Muscle of leg (tissue), 11 donors: Measurements from ENCODE around the gene ADGRD2. TPM values are rescaled to one million over a fixed set of nuclear protein-coding genes. Genes with fewer than 3 reads are reported as not detected.

Experiments
- DNase-seq: peaks from one replicate; pipeline ENCODE4 v3.0.0; 2013
- H3K27ac ChIP-seq: one replicate; pipeline ENCODE4 v1.5.1; 2013; ENCODE audit warnings: mild to moderate bottlenecking, low read length, control low read depth
- H3K27me3 ChIP-seq: one replicate; pipeline ENCODE4 v1.6.1; 2013; ENCODE audit warnings: low read length; ENCODE audit not compliant: control insufficient read depth, insufficient read depth
- H3K36me3 ChIP-seq: one replicate; pipeline ENCODE4 v1.6.1; 2013; ENCODE audit warnings: low read length; ENCODE audit not compliant: control insufficient read depth, insufficient read depth
- H3K4me1 ChIP-seq: one replicate; pipeline ENCODE4 v1.6.1; 2013; ENCODE audit warnings: low read length; ENCODE audit not compliant: control insufficient read depth, insufficient read depth
- H3K4me3 ChIP-seq: one replicate; pipeline ENCODE4 v1.5.1; 2013; ENCODE audit warnings: low read length, control low read depth
- H3K9me3 ChIP-seq: replicated peaks from 2 replicates; pipeline ENCODE4 v1.6.1; 2013; ENCODE audit warnings: low read depth, low read length; ENCODE audit not compliant: control insufficient read depth
- WGBS: methylation state at CpG from one replicate; pipeline ENCODE4 v1.1.5; 2013; ENCODE audit warnings: missing lambda C conversion rate; ENCODE audit not compliant: insufficient coverage; 5-methylcytosine and 5-hydroxymethylcytosine counted together
- polyA plus RNA-seq, 8 donors: library from polyadenylated mRNA; unstranded; fragments of 120-200 nt; gene quantifications; one replicate each; pipeline versions ENCODE4 v1.2.1 to v1.2.3, GENCODE V29; 2013; ENCODE audit warnings: inconsistent platforms in 1 of 8, low replicate concordance in 1 of 8; ENCODE audit not compliant: insufficient read length in 8 of 8, insufficient read depth in 1 of 8
- total RNA-seq: library from RNA; stranded (reverse); fragments of 120-200 nt; gene quantifications from one replicate; pipeline ENCODE4 v1.2.4, GENCODE V29; 2013

Gene ADGRD2
- total and polyA plus RNA-seq, 9 donors: 0.06 to 0.25 (median 0.11) TPM; not detected in 5

DNA sequence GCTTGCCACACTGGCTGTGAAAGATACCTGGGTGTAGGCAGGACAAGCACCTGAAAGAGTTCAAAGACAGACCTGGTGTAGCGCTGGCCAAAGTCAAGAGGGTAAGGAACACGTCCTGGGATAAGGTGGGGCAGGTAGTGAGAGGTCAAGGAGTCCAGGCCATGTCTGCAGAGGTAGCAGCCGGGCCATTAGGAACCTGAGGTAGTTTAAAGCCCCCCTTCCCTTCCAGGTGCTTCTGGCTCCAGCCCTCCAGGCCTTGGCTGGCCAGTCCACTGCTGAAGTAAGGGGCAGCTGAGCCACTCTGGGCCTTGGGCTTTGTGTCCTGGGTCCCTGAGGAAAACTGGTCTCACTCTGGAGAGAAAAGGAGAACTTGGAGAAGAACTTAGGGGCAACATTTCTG is 70.9 kb downstream of the ADGRD2 start:
- Histone ChIP-seq H3K4me1 (no peaks in the 10 kb centered on the region), H3K36me3 (no peaks in the 10 kb centered on the region), H3K27ac (no peak overlapping the region), H3K9me3 (no peaks in the 10 kb centered on the region), H3K27me3 (no peaks in the 10 kb centered on the region), H3K4me3 (no peak overlapping the region)
- DNase-seq: no peak
- WGBS: 100% methylated on average over 1 of the region's 3 CpGs

DNA sequence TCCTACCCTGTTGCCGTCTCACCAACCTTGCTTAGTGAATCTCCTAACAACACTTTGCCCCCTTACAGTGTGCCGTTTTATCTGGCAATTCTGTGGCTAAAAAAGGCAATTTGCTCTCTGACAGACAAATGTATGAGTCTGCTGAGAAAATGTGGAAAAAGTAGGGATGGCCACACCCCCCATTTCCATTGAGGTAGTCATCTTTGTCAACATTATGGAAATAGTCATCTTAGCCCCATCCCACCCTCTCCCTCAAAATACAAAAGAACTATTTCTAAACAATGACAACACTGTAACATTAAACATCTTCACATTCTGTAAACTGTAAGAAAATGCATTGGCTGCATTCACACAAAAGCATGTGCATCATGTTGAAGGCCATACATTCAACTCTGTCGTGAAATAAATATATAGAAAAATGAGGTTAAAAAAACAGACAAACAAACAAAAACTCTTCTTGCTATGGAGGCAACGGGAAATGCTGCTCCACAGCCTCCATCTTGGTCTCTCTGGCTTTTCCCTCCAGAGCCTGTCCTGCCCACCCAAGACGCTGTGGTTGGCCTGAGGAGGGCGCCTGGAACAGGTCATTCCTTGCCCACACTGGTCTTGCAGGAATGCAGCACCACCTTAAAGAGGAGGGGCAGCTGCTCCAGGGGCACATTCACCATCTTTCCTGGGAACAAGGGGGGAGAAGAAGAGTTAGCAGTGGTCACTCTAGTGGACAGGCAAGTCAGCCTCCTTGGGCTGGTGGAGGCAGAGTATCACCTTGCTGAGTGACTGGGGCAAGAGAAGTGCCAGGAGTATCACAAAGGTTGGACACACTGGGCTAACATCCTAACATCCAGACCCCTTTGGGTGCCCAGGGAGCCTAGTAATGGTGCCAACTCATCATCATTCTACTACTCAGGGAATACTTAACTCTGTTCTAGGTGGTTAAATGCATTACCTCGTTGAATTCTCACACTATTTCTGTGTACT is 72.2 kb downstream of the ADGRD2 start:
- Histone ChIP-seq H3K27ac (no peak overlapping the region), H3K36me3 (no peaks in the 10 kb centered on the region), H3K27me3 (no peaks in the 10 kb centered on the region), H3K9me3 (no peaks in the 10 kb centered on the region), H3K4me1 (no peaks in the 10 kb centered on the region), H3K4me3 (no peak overlapping the region)
- DNase-seq: no peak
- 58% methylated on average over 4 of the region's 7 CpGs for WGBS

GRCh38 chr9:124526174-124526573 is 75.9 kb downstream of the ADGRD2 start:
- Histone ChIP-seq H3K4me1 (no peaks in the 10 kb centered on the region), H3K4me3 (no peak overlapping the region), H3K36me3 (no peaks in the 10 kb centered on the region), H3K27ac (no peak overlapping the region), H3K9me3 (no peaks in the 10 kb centered on the region), H3K27me3 (no peaks in the 10 kb centered on the region)
- no peak for DNase-seq
- no CpG with 5 or more reads among the region's 2 CpGs for WGBS

GRCh38 chr9:124527781-124528180 is 77.5 kb downstream of the ADGRD2 start:
- H3K27ac ChIP-seq: no peak overlapping the region
- no peaks in the 10 kb centered on the region for H3K27me3 ChIP-seq
- no peak overlapping the region for H3K4me3 ChIP-seq
- no peak for DNase-seq
- 63% methylated on average over 2 of the region's 3 CpGs for WGBS
- no peaks in the 10 kb centered on the region for H3K36me3 ChIP-seq
- H3K9me3 ChIP-seq: no peaks in the 10 kb centered on the region
- H3K4me1 ChIP-seq: no peaks in the 10 kb centered on the region

Other genes starting within 250 kb of the ADGRD2 start
- gene NEK6, start 192.5 kb upstream of the ADGRD2 start, total RNA-seq: 17.7 TPM
- 10 to 100 TPM; 25.0 to 52.6 (median 40.7) TPM for gene NEK6, start 192.5 kb upstream of the ADGRD2 start, polyA plus RNA-seq
- 146 TPM for gene PSMB7, start 35.0 kb upstream of the ADGRD2 start, total RNA-seq
- gene PSMB7, start 35.0 kb upstream of the ADGRD2 start, polyA plus RNA-seq: 100 to 1,000 TPM; 184 to 222 (median 193) TPM
- gene NR5A1, start 56.9 kb downstream of the ADGRD2 start, total RNA-seq: not detected
- gene NR5A1, start 56.9 kb downstream of the ADGRD2 start, polyA plus RNA-seq: not detected